ENCODE measurements around the gene ZNF296.

Gene ZNF296

DNA sequence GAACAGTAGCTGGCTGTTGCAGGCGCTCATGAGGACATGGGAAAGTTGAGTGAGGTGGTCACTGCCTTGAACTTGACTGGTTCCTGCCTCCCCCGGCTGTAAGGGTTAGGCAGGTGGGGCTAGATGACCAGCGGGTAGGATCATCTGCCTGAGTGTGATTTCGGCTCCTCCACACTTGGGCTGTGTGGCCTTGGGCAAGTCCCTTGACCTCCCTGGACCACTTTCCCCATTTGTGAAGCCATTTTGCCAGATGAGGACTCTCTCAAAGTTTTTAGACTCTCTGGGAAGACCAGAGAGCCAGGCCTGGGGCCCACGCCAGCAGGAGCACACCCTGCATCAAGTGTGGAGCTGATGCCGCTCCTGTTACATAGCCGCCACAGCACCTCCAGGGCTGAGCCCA lies 26.2 kb upstream of the ZNF296 start:
- DNase-seq = no peak

GRCh38 chr19:45101806-45102205 lies 25.5 kb upstream of the ZNF296 start:
- DNase-seq = no peak

GRCh38 chr19:45100846-45101252 lies 24.6 kb upstream of the ZNF296 start:
- DNase-seq = no peak

- DNase-seq = no peak
Measured at GRCh38 chr19:45100201-45100600, 23.9 kb upstream of the ZNF296 start.

- DNase-seq = peak; percentile 87
Measured at GRCh38 chr19:45099467-45100191, 23.4 kb upstream of the ZNF296 start.

GRCh38 chr19:45098521-45099466 lies 22.5 kb upstream of the ZNF296 start:
- DNase-seq = peak; percentile 81

DNA sequence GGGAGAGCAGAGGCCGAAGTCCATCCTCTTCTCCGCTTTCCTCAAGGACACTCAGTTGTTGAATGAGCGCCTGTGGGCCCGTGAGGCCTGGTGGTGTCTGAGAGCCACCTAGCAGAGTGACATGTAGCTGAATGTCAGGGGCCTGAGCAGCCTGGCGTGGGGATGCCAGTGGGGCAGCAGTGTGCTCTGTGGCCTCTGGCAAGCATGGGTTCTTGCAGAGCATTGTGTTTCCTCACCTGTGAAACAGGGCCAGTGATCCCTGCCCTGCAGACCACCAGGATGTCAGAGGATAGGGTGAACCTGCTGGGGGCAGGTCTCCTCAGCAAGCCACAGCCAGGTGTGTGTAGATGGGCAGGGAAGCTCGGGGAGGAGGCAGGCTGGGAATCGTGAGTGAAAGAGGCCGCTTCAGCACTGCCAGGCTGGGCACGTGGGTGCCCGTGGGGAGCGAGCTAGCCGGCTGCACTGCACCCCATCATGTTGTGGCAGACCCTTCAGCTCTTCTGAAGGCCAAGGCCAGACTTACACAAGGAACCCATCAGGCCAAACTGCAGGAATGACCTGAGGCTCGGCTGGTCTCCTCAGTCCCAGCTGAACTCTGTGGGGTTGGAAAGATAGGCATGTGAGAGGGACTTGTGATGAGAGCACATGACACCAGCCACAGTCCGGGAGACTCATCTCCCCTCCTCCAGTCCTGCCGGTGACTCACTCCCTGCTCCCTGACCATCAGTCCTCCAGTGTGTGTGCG lies 21.7 kb upstream of the ZNF296 start:
- DNase-seq = peak; percentile 67

GRCh38 chr19:45097450-45097775 lies 21.1 kb upstream of the ZNF296 start:
- DNase-seq = no peak

GRCh38 chr19:45096700-45097099 lies 20.4 kb upstream of the ZNF296 start:
- DNase-seq = no peak

- no peak for DNase-seq
Measured at GRCh38 chr19:45095496-45096413, 19.5 kb upstream of the ZNF296 start.

GRCh38 chr19:45094707-45095106 lies 18.4 kb upstream of the ZNF296 start:
- DNase-seq = no peak

GRCh38 chr19:45094137-45094536 lies 17.9 kb upstream of the ZNF296 start:
- no peak for DNase-seq

GRCh38 chr19:45092747-45093678 lies 16.7 kb upstream of the ZNF296 start, which contains the start of gene PPP1R37:
PPP1R37 (plus strand) TSS chr19:45093179; CDS start chr19:45093326, 147 bp downstream.
- peak; percentile 99 for DNase-seq

DNA sequence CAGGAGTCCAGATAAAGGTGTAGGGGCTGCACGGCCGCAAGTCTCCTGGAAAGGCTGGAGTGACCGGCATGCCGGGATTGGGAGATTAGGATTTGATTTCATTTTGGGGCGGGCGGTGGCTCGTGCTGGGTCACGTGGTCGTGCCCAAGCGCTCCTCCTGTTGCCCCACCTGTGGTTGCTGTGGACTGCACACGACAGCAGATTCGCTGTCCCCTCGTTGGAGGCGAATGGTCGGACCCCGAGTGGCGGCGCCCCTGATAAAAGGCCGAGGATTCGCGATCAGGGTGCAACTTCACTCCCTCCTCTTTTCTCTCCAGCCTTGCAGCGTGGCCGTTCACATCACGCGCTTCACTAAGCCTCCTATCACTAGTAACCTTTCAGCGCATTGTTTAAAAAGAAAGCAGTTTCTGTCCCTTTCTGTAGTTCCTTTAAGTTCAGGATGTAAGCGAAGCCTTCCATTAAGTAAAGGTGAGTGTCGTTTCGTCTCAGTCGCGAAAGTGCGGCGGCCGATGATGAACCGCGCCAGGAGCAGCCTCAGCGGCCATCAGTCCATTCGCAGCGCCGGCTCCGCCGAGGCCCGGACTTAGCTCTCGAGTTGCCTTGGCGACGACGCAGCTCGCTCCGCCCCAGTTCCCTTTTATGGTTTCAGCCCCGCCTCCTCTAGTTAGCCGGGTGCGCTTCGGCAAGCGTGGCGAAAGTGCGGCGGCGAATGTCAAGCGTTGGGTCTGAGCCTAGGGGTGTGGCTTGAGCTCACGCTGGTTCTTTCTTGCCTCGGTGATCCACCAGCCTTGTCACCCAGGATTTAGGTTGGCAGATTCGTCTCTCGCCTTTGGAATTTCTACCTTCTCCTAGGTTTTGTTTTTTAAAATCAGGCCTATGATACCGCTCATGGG lies 15.0 kb upstream of the ZNF296 start:
- DNase-seq = peak; percentile 100

DNA sequence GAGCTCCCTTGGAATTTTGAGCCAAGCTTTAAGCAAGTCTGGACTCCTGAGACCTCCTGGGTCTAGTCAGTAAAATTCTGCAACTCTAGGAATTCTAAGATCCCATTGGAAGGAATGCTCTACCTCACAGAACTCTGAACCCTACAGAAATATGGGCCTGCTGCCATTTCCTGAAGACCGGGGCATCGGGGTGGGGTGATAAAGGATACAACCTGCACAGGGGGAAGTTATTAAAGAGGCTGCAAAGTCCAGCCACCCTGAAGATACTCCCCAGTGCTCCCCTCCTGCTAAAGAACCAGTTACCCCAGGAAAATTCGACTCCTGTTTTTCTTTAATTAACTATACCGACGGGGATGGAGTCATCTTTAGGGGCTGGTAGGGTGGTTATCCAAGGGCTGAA lies 14.3 kb upstream of the ZNF296 start:
- no peak for DNase-seq

DNA sequence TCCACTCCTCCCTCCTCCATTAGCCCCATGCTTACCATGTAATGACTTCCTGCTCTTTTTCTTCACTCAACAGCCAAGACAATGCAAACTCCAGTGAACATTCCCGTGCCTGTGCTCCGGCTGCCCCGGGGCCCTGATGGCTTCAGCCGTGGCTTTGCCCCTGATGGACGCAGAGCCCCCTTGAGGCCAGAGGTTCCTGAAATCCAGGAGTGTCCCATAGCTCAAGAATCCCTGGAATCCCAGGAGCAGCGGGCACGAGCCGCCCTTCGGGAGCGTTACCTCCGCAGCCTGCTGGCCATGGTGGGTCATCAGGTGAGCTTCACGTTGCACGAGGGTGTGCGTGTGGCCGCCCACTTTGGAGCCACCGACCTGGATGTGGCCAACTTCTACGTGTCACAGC lies 13.8 kb upstream of the ZNF296 start:
- DNase-seq = no peak

DNA sequence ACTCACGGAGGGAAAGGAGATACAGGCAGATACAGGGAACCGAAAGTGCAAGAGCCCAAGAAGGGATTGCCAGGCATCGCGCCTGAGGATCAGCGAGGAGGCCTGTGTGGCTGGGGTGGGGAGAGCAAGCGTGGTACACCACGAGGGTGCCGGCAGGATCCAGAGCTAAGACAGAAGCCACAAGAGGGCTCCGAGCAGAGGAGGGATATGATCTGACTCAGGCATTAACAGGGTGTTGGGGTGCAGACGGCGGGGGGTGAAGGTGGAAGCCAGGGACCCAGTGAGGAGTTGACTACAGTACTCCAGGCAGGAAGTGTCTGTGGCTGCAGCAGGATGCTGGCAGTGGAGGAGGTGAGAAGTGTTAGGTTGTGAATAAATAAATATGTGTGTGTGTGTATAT lies 11.3 kb upstream of the ZNF296 start:
- no peak for DNase-seq

DNA sequence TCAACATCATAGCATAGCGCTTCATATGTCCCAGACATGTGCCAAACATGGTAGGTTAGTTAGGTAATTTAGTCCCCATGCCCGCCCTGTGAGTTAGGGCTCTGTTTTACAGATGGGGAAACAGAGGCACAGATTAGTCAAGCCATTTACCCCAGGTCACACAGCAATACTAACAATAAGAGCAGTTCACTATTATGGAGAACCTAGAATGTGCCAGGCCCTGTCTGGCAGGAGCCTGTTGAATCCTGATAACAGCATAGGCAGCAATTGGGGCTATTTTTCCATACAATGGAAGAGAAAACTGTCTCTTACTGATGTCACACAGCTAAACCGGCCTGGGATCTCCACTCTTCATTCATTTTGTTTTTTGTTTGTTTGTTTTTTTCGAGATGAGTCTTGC lies 10.2 kb upstream of the ZNF296 start:
- no peak for DNase-seq

GRCh38 chr19:45082170-45082569 lies 5.9 kb upstream of the ZNF296 start:
- no peak for DNase-seq

DNA sequence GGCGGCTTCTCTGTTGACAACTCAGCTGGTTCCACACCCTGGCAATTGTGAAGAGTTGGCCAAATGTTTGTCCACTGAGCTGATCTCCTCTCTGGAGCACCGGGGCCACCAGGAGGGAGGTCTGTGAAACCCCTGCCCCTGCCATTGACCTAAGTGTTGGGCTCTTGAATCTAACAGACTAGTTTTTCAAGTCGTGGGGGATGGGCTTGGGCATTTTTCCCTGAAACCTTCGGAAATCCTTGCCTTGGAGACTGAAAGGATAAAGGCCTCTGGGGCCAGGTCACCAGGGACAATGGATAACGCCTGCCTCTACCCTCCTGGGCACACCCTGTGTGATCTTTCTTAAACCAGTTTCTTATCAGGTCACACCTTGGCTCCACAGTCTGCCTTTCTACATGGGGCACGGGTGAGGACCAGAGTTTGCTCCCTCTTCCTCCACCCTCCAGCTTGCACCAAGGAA lies 3.7 kb upstream of the ZNF296 start:
- no peak for DNase-seq

Data from NCI-H69 (cell line).